Erythroblast (primary cell): ENCODE results near the gene NAGA.

Source experiments
- DNase-seq, 2 experiments: peaks; one replicate each; lab custom pipeline; 2025; lab: John Stamatoyannopoulos, UW
- GATA1 ChIP-seq: IDR thresholded peaks from 2 replicates; pipeline ENCODE4 v1.6.1; 2011; ENCODE audit warnings: low read depth, mild to moderate bottlenecking, control low read depth, low read length, moderate library complexity
- POLR2A ChIP-seq: IDR thresholded peaks from 2 replicates; pipeline ENCODE4 v1.6.1; 2011; ENCODE audit warnings: mild to moderate bottlenecking, low read length

NAGA gene

GRCh38 chr22:42041784-42042183 lies 28.8 kb downstream of the NAGA start:
- no peak for TF ChIP-seq POLR2A
- TF ChIP-seq GATA1: no peak
- DNase-seq: no peak

- TF ChIP-seq POLR2A (no peak), GATA1 (no peak)
These were observed 31.3 kb downstream of the NAGA start for GRCh38 chr22:42039271-42039670.

GRCh38 chr22:42035256-42035655 lies 35.4 kb downstream of the NAGA start:
- no peak for TF ChIP-seq GATA1
- TF ChIP-seq POLR2A: no peak
- DNase-seq: no peak

More at GRCh38 chr22:42039271-42039670, 31.3 kb downstream of the NAGA start:
- DNase-seq: no peak

- DNase-seq: peak in 1 of 2 experiments; percentile 6
These were observed 37.1 kb downstream of the NAGA start for GRCh38 chr22:42033263-42034181.

GRCh38 chr22:42026705-42027104 lies 43.9 kb downstream of the NAGA start:
- DNase-seq: no peak
- no peak for TF ChIP-seq GATA1
- no peak for TF ChIP-seq POLR2A

More at GRCh38 chr22:42033263-42034181, 37.1 kb downstream of the NAGA start:
- TF ChIP-seq GATA1 (no peak), POLR2A (no peak)

- TF ChIP-seq GATA1: no peak
- TF ChIP-seq POLR2A: no peak
- DNase-seq: no peak
These were observed 45.2 kb downstream of the NAGA start for GRCh38 chr22:42025421-42025820.

- TF ChIP-seq POLR2A: no peak
- no peak for TF ChIP-seq GATA1
- DNase-seq: no peak
These were observed 48.3 kb downstream of the NAGA start for GRCh38 chr22:42022162-42022847.

GRCh38 chr22:42021571-42021970 lies 49.0 kb downstream of the NAGA start:
- DNase-seq: no peak
- TF ChIP-seq GATA1 (no peak), POLR2A (no peak)

- TF ChIP-seq GATA1: no peak
- TF ChIP-seq POLR2A: no peak
These were observed 52.4 kb downstream of the NAGA start for GRCh38 chr22:42018224-42018623.

GRCh38 chr22:42016111-42016510 lies 54.5 kb downstream of the NAGA start:
- DNase-seq: no peak
- no peak for TF ChIP-seq POLR2A
- no peak for TF ChIP-seq GATA1

More at GRCh38 chr22:42018224-42018623, 52.4 kb downstream of the NAGA start:
- no peak for DNase-seq

GRCh38 chr22:42013385-42013784 lies 57.2 kb downstream of the NAGA start:
- no peak for DNase-seq
- TF ChIP-seq POLR2A (no peak), GATA1 (no peak)

- TF ChIP-seq GATA1: no peak
- no peak for TF ChIP-seq POLR2A
- DNase-seq: no peak
These were observed 59.8 kb downstream of the NAGA start for GRCh38 chr22:42010778-42011177.
